Epidermal melanocyte (primary cell): ENCODE results near the gene LMOD3.
A peak's percentile ranks its signal among the peaks of the same experiment; 100 is the strongest.

Experiments used
- DNase-seq: peaks from one replicate; pipeline ENCODE4 v3.0.0; 2011; ENCODE audit warnings: low spot score; ENCODE audit not compliant: insufficient read length

The LMOD3 gene

GRCh38 chr3:69122403-69122802, at the start of gene LMOD3:
TSS of gene LMOD3 (minus strand) at chr3:69122595. CDS start at chr3:69122386, 209 bp downstream.
- no peak for DNase-seq

- DNase-seq = no peak
Observed at GRCh38 chr3:69172058-69172457, 49.7 kb upstream of the LMOD3 start.

GRCh38 chr3:69166446-69166845, 44.1 kb upstream of the LMOD3 start:
- DNase-seq = no peak

- DNase-seq = no peak
Observed at GRCh38 chr3:69165744-69166143, 43.3 kb upstream of the LMOD3 start.

- DNase-seq = no peak
Observed at GRCh38 chr3:69164296-69164695, 41.9 kb upstream of the LMOD3 start.

GRCh38 chr3:69162308-69162980, 40.0 kb upstream of the LMOD3 start:
- DNase-seq = no peak

- DNase-seq = peak; percentile 57
Observed at GRCh38 chr3:69161587-69162307, 39.4 kb upstream of the LMOD3 start.

GRCh38 chr3:69160525-69160924, 38.1 kb upstream of the LMOD3 start:
- no peak for DNase-seq

GRCh38 chr3:69160107-69160506, 37.7 kb upstream of the LMOD3 start:
- DNase-seq = no peak

- no peak for DNase-seq
Observed at GRCh38 chr3:69149586-69149985, 27.2 kb upstream of the LMOD3 start.

GRCh38 chr3:69145688-69146087, 23.3 kb upstream of the LMOD3 start:
- DNase-seq = no peak

GRCh38 chr3:69144631-69145245, 22.3 kb upstream of the LMOD3 start:
- no peak for DNase-seq

- no peak for DNase-seq
Observed at GRCh38 chr3:69143612-69144011, 21.2 kb upstream of the LMOD3 start.

GRCh38 chr3:69142797-69143454, 20.5 kb upstream of the LMOD3 start:
- DNase-seq = no peak

GRCh38 chr3:69142090-69142489, 19.7 kb upstream of the LMOD3 start:
- no peak for DNase-seq

GRCh38 chr3:69141313-69141712, 18.9 kb upstream of the LMOD3 start:
- DNase-seq = no peak

- no peak for DNase-seq
Observed at GRCh38 chr3:69137412-69137811, 15.0 kb upstream of the LMOD3 start.

GRCh38 chr3:69137005-69137404, 14.6 kb upstream of the LMOD3 start:
- DNase-seq = no peak

- DNase-seq = no peak
Observed at GRCh38 chr3:69130689-69131088, 8.3 kb upstream of the LMOD3 start.

- no peak for DNase-seq
Observed at GRCh38 chr3:69129531-69129930, 7.1 kb upstream of the LMOD3 start.

- no peak for DNase-seq
Observed at GRCh38 chr3:69128509-69128908, 6.1 kb upstream of the LMOD3 start.

GRCh38 chr3:69126999-69127398, 4.6 kb upstream of the LMOD3 start:
- no peak for DNase-seq
